Hepatocyte (in vitro differentiated cells): ENCODE measurements around the gene ZMIZ1. TPM values are rescaled to one million over a fixed set of nuclear protein-coding genes. Genes with fewer than 3 reads are reported as not detected.

ENCODE experiments used
- DNase-seq: peaks from one replicate; pipeline ENCODE4 v3.0.0-alpha.2; 2016; ENCODE audit warnings: low spot score
- H2AFZ ChIP-seq: fragments of 200-600 bp; sonication (generic); 2 replicates; pipeline ENCODE4 v1.6.0; 2016; ENCODE audit warnings: antibody characterized with exemption, mild to moderate bottlenecking
- H3K27ac ChIP-seq: fragments of 200-600 bp; sonication (generic); 2 replicates; pipeline ENCODE4 v1.5.1; 2016; ENCODE audit warnings: mild to moderate bottlenecking
- H3K27me3 ChIP-seq: fragments of 200-600 bp; sonication (generic); 2 replicates; pipeline ENCODE4 v1.6.1; 2016
- H3K36me3 ChIP-seq: fragments of 200-600 bp; sonication (generic); replicated peaks from 2 replicates; pipeline ENCODE4 v1.5.1; 2016; ENCODE audit warnings: low read depth; ENCODE audit not compliant: insufficient read depth
- H3K4me1 ChIP-seq: fragments of 200-600 bp; sonication (generic); 2 replicates; pipeline ENCODE4 v1.5.1; 2016; ENCODE audit warnings: mild to moderate bottlenecking, moderate library complexity; ENCODE audit not compliant: insufficient read depth
- H3K4me2 ChIP-seq: fragments of 200-600 bp; sonication (generic); 2 replicates; pipeline ENCODE4 v1.6.0; 2016
- H3K4me3 ChIP-seq: fragments of 200-600 bp; sonication (generic); 2 replicates; pipeline ENCODE4 v1.5.1; 2016; ENCODE audit warnings: mild to moderate bottlenecking
- H3K79me2 ChIP-seq: fragments of 200-600 bp; sonication (generic); 2 replicates; pipeline ENCODE4 v1.6.0; 2017; ENCODE audit warnings: mild to moderate bottlenecking
- H3K9me2 ChIP-seq: fragments of 200-600 bp; sonication (generic); replicated peaks from 2 replicates; pipeline ENCODE4 v1.6.0; 2017; ENCODE audit warnings: mild to moderate bottlenecking; ENCODE audit not compliant: insufficient read depth
- H3K9me3 ChIP-seq: fragments of 200-600 bp; sonication (generic); 2 replicates; pipeline ENCODE4 v1.5.1; 2016; ENCODE audit warnings: low read depth, mild to moderate bottlenecking
- H4K20me1 ChIP-seq: fragments of 200-600 bp; sonication (generic); 2 replicates; pipeline ENCODE4 v1.6.0; 2016; ENCODE audit warnings: mild to moderate bottlenecking; ENCODE audit not compliant: insufficient read depth, poor library complexity, severe bottlenecking
- EZH2 ChIP-seq: fragments of 200-600 bp; sonication (generic); IDR thresholded peaks from 2 replicates; pipeline ENCODE4 v1.6.1; 2016; ENCODE audit warnings: antibody characterized with exemption, mild to moderate bottlenecking, borderline replicate concordance
- EZH2phosphoT487 ChIP-seq: fragments of 200-600 bp; sonication (generic); IDR thresholded peaks from one replicate; pipeline ENCODE4 v1.6.1; 2018; ENCODE audit warnings: antibody characterized with exemption, mild to moderate bottlenecking, low read depth, moderate library complexity; ENCODE audit not compliant: unreplicated experiment, severe bottlenecking
- WGBS: methylation state at CpG from one replicate; pipeline ENCODE4 v1.1.6; 2016; ENCODE audit warnings: low lambda C conversion rate; ENCODE audit errors: missing lambda C conversion rate; 5-methylcytosine and 5-hydroxymethylcytosine counted together
- polyA plus RNA-seq: library from polyadenylated mRNA; unstranded; fragments of >200 nt; fragmentation: Nextera tagmentation; extraction: Ambion mirVana; gene quantifications from 2 replicates; pipeline ENCODE4 v1.2.1, GENCODE V29; 2016
- total RNA-seq: library from RNA; depleted of rRNA; stranded (reverse); fragments of >200 nt; gene quantifications from 2 replicates; pipeline ENCODE4 v1.2.3, GENCODE V29; 2014
- TF ChIP-seq, protein P1 (sequence below): fragments of 200-600 bp; sonication (generic); IDR thresholded peaks from 2 replicates; pipeline ENCODE4 v1.5.1; 2016; ENCODE audit warnings: antibody characterized with exemption, mild to moderate bottlenecking; ENCODE audit not compliant: poor library complexity

Gene ZMIZ1
- total and polyA plus RNA-seq, 2 experiments from 2014 or later: 30.9 to 32.4 TPM

DNA sequence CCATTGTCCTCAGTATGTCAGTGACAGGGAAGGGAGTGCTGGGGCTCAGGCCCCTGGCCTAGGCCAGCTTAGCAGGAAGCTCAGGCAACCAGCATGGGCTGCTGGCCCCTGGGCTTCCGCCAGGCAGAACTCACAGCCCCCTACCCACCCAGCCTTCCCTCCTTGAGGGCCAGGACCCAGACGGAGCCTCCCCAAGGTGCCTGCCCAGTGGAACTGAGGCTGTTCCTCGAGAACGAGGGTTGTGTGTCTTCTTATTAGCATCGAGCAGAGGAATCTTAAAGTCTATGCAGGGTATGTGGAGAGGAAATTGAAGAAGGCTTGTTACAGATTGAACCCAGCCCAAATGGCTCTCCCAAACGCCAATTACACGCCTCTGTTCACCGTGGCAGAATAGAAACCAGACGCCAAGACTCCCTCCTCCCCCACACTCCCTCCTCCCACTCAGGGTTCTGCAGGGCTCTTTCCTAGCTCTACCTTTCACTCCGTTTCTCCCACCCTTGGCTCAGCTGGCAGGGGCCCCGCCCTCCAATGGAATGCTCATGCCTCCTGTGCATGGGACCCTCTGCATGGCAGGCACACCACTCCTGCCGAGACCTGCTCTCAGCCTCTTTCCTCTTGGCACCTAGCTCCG, 134.4 kb downstream of the ZMIZ1 start:
- no peak overlapping the region for H2AFZ ChIP-seq
- WGBS: 75% methylated on average over 13 of the region's 13 CpGs
- no peaks in the 10 kb centered on the region for H3K9me3 ChIP-seq
- TF ChIP-seq EZH2 (no peak), EZH2phosphoT487 (no peak)
- TF ChIP-seq, protein P1, sequence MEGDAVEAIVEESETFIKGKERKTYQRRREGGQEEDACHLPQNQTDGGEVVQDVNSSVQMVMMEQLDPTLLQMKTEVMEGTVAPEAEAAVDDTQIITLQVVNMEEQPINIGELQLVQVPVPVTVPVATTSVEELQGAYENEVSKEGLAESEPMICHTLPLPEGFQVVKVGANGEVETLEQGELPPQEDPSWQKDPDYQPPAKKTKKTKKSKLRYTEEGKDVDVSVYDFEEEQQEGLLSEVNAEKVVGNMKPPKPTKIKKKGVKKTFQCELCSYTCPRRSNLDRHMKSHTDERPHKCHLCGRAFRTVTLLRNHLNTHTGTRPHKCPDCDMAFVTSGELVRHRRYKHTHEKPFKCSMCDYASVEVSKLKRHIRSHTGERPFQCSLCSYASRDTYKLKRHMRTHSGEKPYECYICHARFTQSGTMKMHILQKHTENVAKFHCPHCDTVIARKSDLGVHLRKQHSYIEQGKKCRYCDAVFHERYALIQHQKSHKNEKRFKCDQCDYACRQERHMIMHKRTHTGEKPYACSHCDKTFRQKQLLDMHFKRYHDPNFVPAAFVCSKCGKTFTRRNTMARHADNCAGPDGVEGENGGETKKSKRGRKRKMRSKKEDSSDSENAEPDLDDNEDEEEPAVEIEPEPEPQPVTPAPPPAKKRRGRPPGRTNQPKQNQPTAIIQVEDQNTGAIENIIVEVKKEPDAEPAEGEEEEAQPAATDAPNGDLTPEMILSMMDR: no peak
- H3K4me3 ChIP-seq: no peak overlapping the region
- DNase-seq: no peak
- H4K20me1 ChIP-seq: peaks cover 16% of the 10 kb centered on the region
- no peaks in the 10 kb centered on the region for H3K27me3 ChIP-seq
- no peak overlapping the region for H3K4me2 ChIP-seq
- H3K9me2 ChIP-seq: no peaks in the 10 kb centered on the region
- H3K27ac ChIP-seq: no peak overlapping the region
- no peaks in the 10 kb centered on the region for H3K36me3 ChIP-seq
- H3K4me1 ChIP-seq: peaks cover 4% of the 10 kb centered on the region
- peaks cover 29% of the 10 kb centered on the region for H3K79me2 ChIP-seq

DNA sequence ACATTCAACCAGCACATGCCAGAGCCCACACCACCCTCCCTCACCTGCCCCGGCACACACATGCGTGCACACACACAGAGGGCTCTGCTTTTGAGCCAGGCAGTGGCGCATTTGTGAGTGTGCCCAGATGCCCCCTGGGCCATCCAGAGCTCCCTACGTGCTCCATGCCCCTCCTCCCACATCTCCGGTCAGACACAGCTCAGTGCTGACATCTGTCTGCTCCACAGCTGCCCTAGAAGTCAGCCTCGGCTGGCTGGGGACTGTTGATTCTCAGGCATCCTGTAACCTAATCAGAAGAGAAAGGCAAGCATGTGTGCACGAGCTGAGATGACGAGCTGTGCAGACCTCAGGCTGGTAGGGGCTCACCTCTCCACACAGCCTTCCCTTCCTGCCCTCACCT, 135.1 kb downstream of the ZMIZ1 start:
- H2AFZ ChIP-seq: no peak overlapping the region
- no peaks in the 10 kb centered on the region for H3K36me3 ChIP-seq
- H3K4me1 ChIP-seq: peaks cover 4% of the 10 kb centered on the region
- H3K4me2 ChIP-seq: no peak overlapping the region
- TF ChIP-seq EZH2: no peak
- TF ChIP-seq, protein P1: no peak
- no peak overlapping the region for H3K27ac ChIP-seq
- H3K79me2 ChIP-seq: peaks cover 24% of the 10 kb centered on the region
- H3K9me3 ChIP-seq: no peaks in the 10 kb centered on the region
- WGBS: 60% methylated on average over 8 of the region's 8 CpGs
- no peaks in the 10 kb centered on the region for H3K27me3 ChIP-seq
- no peak for DNase-seq
- no peaks in the 10 kb centered on the region for H3K9me2 ChIP-seq
- no peak overlapping the region for H3K4me3 ChIP-seq
- peaks cover 16% of the 10 kb centered on the region for H4K20me1 ChIP-seq

DNA sequence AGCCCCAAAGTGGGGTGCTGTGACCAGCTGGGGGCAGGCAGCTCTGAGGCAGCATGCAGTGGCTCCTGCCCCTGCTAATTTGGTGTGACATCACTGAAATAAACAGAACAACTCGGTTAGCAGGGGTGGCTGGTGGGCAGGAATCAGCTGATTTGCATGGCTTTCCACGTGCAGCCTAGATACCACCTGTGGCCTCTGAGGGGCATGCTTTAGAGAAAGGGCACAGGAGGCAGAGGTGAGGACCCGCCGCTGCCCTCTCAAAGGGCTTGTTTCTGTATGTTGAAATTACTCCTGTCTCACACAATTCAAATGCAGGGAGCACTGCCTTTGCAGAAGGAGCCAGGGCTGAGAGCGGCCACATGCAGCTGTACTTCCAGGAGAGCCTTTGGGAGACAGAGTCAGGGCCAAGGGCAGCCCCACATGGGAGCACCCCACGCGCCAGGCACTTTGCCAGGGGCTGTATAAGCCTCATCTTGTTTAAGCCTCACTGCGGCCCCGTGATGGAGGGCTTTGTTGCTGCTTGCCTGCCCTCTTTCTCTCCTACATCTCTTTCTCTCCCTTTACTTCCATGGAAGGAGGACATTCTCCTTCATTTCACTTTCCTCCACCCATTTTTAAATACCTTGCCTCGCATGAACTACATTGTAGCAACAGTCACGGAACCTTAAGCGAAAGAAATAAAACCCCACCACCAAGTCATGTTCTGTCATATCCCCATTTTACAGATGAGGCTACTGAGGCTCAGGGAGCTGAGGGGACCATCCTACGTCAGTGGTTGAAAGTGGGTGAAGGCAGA, 137.7 kb downstream of the ZMIZ1 start:
- Histone ChIP-seq H4K20me1 (peaks cover 9% of the 10 kb centered on the region), H3K79me2 (peaks cover 9% of the 10 kb centered on the region), H3K36me3 (no peaks in the 10 kb centered on the region), H3K27ac (no peak overlapping the region), H3K9me3 (no peaks in the 10 kb centered on the region), H3K4me2 (no peak overlapping the region), H2AFZ (no peak overlapping the region), H3K4me3 (no peak overlapping the region), H3K4me1 (peaks cover 4% of the 10 kb centered on the region), H3K9me2 (no peaks in the 10 kb centered on the region), H3K27me3 (no peaks in the 10 kb centered on the region)
- no peak for DNase-seq
- 93% methylated on average over 13 of the region's 13 CpGs for WGBS
- no peak for TF ChIP-seq EZH2

DNA sequence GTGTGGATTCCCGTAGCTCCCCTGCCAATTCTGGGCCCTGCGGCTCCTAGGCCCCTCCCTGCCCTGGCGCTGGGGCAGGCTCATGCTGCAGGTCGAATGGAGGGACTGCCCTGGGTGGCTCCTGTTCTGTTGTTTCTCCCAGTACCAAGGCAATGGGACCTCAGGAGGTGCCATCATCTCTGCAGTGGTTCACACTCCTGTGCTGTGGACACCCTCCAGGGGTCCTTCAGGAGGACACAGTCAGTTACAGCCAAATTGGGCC, 138.3 kb downstream of the ZMIZ1 start:
- no peaks in the 10 kb centered on the region for H3K36me3 ChIP-seq

More for the DNA sequence above, 138.3 kb downstream of the ZMIZ1 start:
- 94% methylated on average over 4 of the region's 4 CpGs for WGBS
- Histone ChIP-seq H2AFZ (no peak overlapping the region), H3K4me2 (no peak overlapping the region), H3K27me3 (no peaks in the 10 kb centered on the region), H3K4me3 (no peak overlapping the region), H3K4me1 (peaks cover 4% of the 10 kb centered on the region), H3K9me3 (no peaks in the 10 kb centered on the region), H3K27ac (no peak overlapping the region), H3K9me2 (no peaks in the 10 kb centered on the region), H4K20me1 (peaks cover 9% of the 10 kb centered on the region), H3K79me2 (peaks cover 8% of the 10 kb centered on the region)
- TF ChIP-seq EZH2 (no peak), EZH2phosphoT487 (no peak)
- TF ChIP-seq, protein P1: no peak
- no peak for DNase-seq
